Lower lobe of right lung (tissue), 2 donors: ENCODE measurements around the gene STK39. TPM values are rescaled to one million over a fixed set of nuclear protein-coding genes. Genes with fewer than 3 reads are reported as not detected.

Experiments
- ATAC-seq, 2 donors: fragments of 200-7000 bp; cut with Tn5 transposase; one replicate each; pipeline ENCODE4 v1.9.1; 2020 to 2022; ENCODE audit warnings: mild to moderate bottlenecking in 2 of 2, moderate library complexity in 2 of 2
- DNase-seq: peaks from one replicate; pipeline ENCODE4 v3.0.0-alpha.2; 2020
- H3K27ac ChIP-seq: fragments of 200-600 bp; one replicate; pipeline ENCODE4 v1.8.0; 2022
- H3K27me3 ChIP-seq: fragments of 200-600 bp; one replicate; pipeline ENCODE4 v1.8.0; 2022; ENCODE audit warnings: low read depth
- H3K36me3 ChIP-seq: fragments of 200-600 bp; one replicate; pipeline ENCODE4 v1.8.0; 2022; ENCODE audit warnings: mild to moderate bottlenecking
- H3K4me1 ChIP-seq: fragments of 200-600 bp; one replicate; pipeline ENCODE4 v1.8.0; 2022
- H3K4me3 ChIP-seq: fragments of 200-600 bp; one replicate; pipeline ENCODE4 v1.8.0; 2022; ENCODE audit warnings: mild to moderate bottlenecking
- H3K9me3 ChIP-seq: fragments of 200-600 bp; one replicate; pipeline ENCODE4 v1.8.0; 2022
- CTCF ChIP-seq: fragments of 200-600 bp; IDR thresholded peaks from one replicate; pipeline ENCODE4 v1.8.0; 2022; ENCODE audit warnings: antibody characterized with exemption, mild to moderate bottlenecking
- intact Hi-C: fragments of 100-400 bp; cut with DNase I; formaldehyde crosslinking; loops from one replicate; pipeline ENCODE4 v1.11.0; 2022
- total RNA-seq: library from RNA; stranded (reverse); fragmentation: NEBNext Ultra II Directional; extraction: Animal tissue kit (Norgen Biotek cat#: 25700); gene quantifications from one replicate; pipeline ENCODE4 v1.2.1, GENCODE V29; 2021
- donor health status: DM: no; HTN: yes; CAD: no; lungs with severe emphysema.

The STK39 gene
- total RNA-seq, 1 donor from 2014 or later = 12.6 TPM

- ATAC-seq (no peak), DNase-seq (no peak)
- H3K9me3 ChIP-seq = no peaks in the 10 kb centered on the region
- H3K27me3 ChIP-seq = no peaks in the 10 kb centered on the region
- no peak for TF ChIP-seq CTCF
- no peaks in the 10 kb centered on the region for H3K4me1 ChIP-seq
- H3K36me3 ChIP-seq = no peaks in the 10 kb centered on the region
- intact Hi-C loops = no loop called here
- no peak overlapping the region for H3K27ac ChIP-seq
- no peak overlapping the region for H3K4me3 ChIP-seq
Measured at GRCh38 chr2:168056242-168056787, 191.1 kb downstream of the STK39 start.

- no peak for TF ChIP-seq CTCF
- Histone ChIP-seq H3K27me3 (no peaks in the 10 kb centered on the region), H3K9me3 (no peaks in the 10 kb centered on the region), H3K4me1 (no peaks in the 10 kb centered on the region), H3K4me3 (no peak overlapping the region), H3K36me3 (no peaks in the 10 kb centered on the region), H3K27ac (no peak overlapping the region)
- intact Hi-C loops = no loop called here
- DNase-seq (no peak), ATAC-seq (no peak)
Measured at GRCh38 chr2:168054657-168055056, 192.7 kb downstream of the STK39 start.

DNA sequence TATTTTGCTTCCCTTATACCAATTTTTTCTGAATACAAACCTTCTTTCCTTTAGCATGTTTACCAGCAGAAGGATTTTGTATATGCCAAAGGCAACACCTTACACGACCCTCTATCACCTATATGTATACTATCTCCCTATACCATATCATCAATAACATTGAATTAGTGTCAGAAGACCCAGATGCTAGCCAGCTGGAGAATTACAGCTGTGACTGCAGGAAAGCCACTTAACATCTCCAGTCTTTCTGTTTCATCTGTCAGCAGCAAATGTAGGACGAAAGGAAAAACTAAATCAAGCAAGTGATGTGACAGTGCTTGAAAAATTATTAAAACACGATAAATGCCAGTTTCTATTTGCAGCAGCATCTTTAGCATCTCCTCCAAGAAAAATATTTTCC lies 193.7 kb downstream of the STK39 start:
- Histone ChIP-seq H3K4me1 (no peaks in the 10 kb centered on the region), H3K36me3 (no peaks in the 10 kb centered on the region), H3K9me3 (no peaks in the 10 kb centered on the region), H3K4me3 (no peak overlapping the region), H3K27me3 (no peaks in the 10 kb centered on the region), H3K27ac (no peak overlapping the region)
- TF ChIP-seq CTCF = no peak
- intact Hi-C loops = no loop called here
- no peak for DNase-seq
- ATAC-seq = no peak

DNA sequence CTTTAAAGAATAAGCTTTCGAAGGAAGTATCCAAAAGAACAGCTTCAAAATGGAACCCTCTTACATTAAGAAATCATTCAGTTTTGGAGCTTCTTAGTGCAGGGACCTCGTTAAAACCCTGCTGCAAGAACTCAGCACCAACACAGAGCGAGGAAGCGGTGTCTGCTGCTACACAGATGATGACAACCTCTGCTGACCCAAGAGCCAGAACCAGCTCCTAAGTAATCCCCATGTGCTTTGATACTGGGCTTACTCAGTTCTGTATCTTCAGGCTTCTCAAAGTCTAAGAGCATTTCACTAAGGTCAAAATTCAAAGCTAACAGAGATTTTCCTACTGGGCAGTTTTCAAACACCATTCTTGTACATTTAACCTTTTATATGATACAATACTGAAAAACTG lies 194.6 kb downstream of the STK39 start:
- Histone ChIP-seq H3K27me3 (no peaks in the 10 kb centered on the region), H3K36me3 (no peaks in the 10 kb centered on the region), H3K4me3 (no peak overlapping the region), H3K27ac (no peak overlapping the region), H3K9me3 (no peaks in the 10 kb centered on the region), H3K4me1 (no peaks in the 10 kb centered on the region)
- DNase-seq = no peak
- ATAC-seq = no peak
- TF ChIP-seq CTCF = no peak
- intact Hi-C loops = no loop called here

DNA sequence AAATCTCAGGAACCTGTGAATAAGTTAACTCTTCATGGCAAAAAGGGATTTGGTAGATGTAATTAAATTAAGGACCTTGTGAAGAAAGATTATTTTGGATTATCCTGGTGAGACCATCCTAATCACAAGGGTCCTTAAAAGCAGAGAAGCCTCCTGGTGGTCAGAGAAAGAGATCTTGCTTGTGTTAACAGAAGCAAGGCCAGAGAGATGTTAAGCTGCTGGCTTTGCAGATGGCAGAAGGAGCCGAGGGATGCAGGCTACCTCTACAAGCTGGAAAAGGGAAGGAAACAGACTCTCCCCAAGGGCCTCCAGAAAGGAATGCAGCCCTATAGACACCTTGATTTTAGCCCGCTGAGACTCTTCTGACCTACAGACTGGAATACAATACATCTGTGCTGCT lies 197.0 kb downstream of the STK39 start:
- Histone ChIP-seq H3K36me3 (no peaks in the 10 kb centered on the region), H3K27me3 (no peaks in the 10 kb centered on the region), H3K9me3 (no peaks in the 10 kb centered on the region), H3K27ac (no peak overlapping the region), H3K4me3 (no peak overlapping the region), H3K4me1 (no peaks in the 10 kb centered on the region)
- no peak for TF ChIP-seq CTCF
- intact Hi-C loops = no loop called here
- ATAC-seq (no peak), DNase-seq (no peak)

DNA sequence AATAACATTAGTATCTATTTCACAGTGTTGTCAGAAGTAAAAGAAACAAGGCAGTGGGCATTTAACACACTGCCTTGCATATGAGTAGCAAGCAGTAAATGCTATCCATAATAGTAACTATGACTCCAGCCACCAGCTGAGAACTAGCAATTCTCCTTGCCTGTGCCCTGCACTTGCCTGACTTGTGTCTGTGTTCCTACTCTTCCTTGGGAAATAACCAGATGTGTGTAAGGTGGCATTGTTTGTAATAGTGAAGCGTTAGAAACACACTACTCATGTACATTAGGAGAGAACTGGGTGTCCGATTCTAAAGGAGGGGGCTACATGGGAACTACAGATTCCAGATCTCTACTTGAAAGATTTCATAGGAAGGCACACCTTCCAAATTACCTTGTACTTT lies 197.8 kb downstream of the STK39 start:
- intact Hi-C loops = no loop called here
- no peak for TF ChIP-seq CTCF
- H3K9me3 ChIP-seq = no peaks in the 10 kb centered on the region
- H3K36me3 ChIP-seq = no peaks in the 10 kb centered on the region
- no peak overlapping the region for H3K4me3 ChIP-seq
- no peak for DNase-seq
- no peak overlapping the region for H3K27ac ChIP-seq
- no peaks in the 10 kb centered on the region for H3K27me3 ChIP-seq
- ATAC-seq = no peak
- H3K4me1 ChIP-seq = no peaks in the 10 kb centered on the region
